SJSA1 (cell line): Measurements from ENCODE around the gene SRSF6. TPM values are rescaled to one million over a fixed set of nuclear protein-coding genes. Genes with fewer than 3 reads are reported as not detected.
"Not testable (repeated sequence)": the region's sequence is repeated elsewhere in the genome, so short reads cannot be mapped to it uniquely, and the experiment has no call there.

ENCODE experiments used
- DNase-seq, 2 experiments: peaks; one replicate each; pipeline ENCODE4 v3.0.0-alpha.2; 2015 to 2020; ENCODE audit warnings: low spot score in 2 of 2, low read depth in 1 of 2
- H3K27ac ChIP-seq: fragments of 250-450 bp; sonication (Bioruptor Pico); 2 replicates; pipeline ENCODE4 v1.5.1; 2020; ENCODE audit warnings: mild to moderate bottlenecking, moderate library complexity
- H3K27me3 ChIP-seq: fragments of 250-450 bp; sonication (Bioruptor Pico); replicated peaks from 2 replicates; pipeline ENCODE4 v1.5.1; 2020; ENCODE audit warnings: mild to moderate bottlenecking, moderate library complexity
- H3K36me3 ChIP-seq: fragments of 250-450 bp; sonication (Bioruptor Pico); 2 replicates; pipeline ENCODE4 v1.5.1; 2020; ENCODE audit warnings: mild to moderate bottlenecking
- H3K4me1 ChIP-seq: fragments of 250-450 bp; sonication (Bioruptor Pico); replicated peaks from 2 replicates; pipeline ENCODE4 v1.6.1; 2021; ENCODE audit warnings: mild to moderate bottlenecking
- H3K4me3 ChIP-seq: fragments of 250-450 bp; sonication (Bioruptor Pico); 2 replicates; pipeline ENCODE4 v1.5.1; 2020; ENCODE audit warnings: mild to moderate bottlenecking
- H3K9me3 ChIP-seq: fragments of 250-450 bp; sonication (Bioruptor Pico); replicated peaks from 2 replicates; pipeline ENCODE4 v1.5.1; 2020; ENCODE audit warnings: mild to moderate bottlenecking
- total RNA-seq: library from RNA; depleted of rRNA; stranded (reverse); fragments of >200 nt; shearing (Covaris generic); gene quantifications from 2 replicates; pipeline ENCODE4 v1.2.3, GENCODE V29; 2014; rRNA removed

Gene SRSF6
- 37.8 and 44.3 TPM in 2 replicates for total RNA-seq

- H3K4me3 ChIP-seq, result peak within 1 kb of the TSS; percentile 88
- 0 out of 2 replicates have a peak, but pooled peaks cover 7% of the 10 kb centered on the region for H3K4me1 ChIP-seq
Measured at GRCh38 chr20:43457640-43458421, at the start of gene SRSF6. SRSF6 (plus strand) TSS chr20:43457896; CDS start chr20:43458034, 138 bp downstream.

DNA sequence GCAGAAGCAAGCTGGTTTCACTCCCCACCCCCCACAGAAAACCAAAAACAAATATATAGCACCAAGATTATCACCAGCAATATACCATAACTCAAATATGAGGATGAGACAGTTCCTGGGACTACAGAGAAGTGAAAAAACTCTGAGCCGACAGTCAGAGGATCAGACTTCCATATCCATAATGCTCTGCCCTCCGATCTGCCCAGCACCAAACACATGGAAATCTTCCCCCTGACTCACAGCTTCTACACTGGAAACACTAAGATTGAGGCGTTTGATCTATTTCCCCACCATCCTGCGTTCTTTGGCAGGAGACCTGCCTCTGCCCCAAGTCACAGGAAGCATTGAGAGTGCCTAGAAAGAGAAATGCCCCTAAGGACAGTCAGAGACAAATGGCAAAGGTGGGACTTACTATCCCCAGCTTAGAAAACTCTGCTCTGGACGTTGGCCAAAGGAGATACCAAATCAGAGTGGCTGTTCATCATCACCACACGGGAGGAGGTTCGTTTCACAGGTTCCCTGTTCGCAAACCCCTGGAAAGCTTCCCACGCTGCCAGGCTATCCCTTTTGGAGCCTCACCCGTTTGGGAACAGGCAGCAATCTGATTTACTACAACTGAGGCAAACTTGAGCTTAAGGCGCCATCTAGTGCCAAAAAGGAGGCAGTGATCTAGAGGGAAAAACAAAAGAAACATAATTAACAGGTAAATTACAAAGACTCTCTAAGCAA lies 48.7 kb upstream of the SRSF6 start:
- Histone ChIP-seq H3K36me3 (no peaks in the 10 kb centered on the region), H3K27me3 (peaks cover 5% of the 10 kb centered on the region; the same call in 1 of the 2 replicates), H3K4me3 (no peak overlapping the region), H3K27ac (no peak overlapping the region), H3K4me1 (no peaks in the 10 kb centered on the region), H3K9me3 (no peaks in the 10 kb centered on the region)
- peak in 1 of 2 experiments; percentile 17 for DNase-seq

More at GRCh38 chr20:43457640-43458421, at the start of gene SRSF6:
- H3K9me3 ChIP-seq, result no peaks in the 10 kb centered on the region
- peak; percentile 94 to 99 for DNase-seq
- H3K27me3 ChIP-seq, result no peaks in the 10 kb centered on the region
- H3K27ac ChIP-seq, result peak within 1 kb of the TSS; percentile 99
- peaks cover 40% of the 10 kb centered on the region for H3K36me3 ChIP-seq

- Histone ChIP-seq H3K9me3 (no peaks in the 10 kb centered on the region), H3K27ac (no peak overlapping the region), H3K4me1 (no peaks in the 10 kb centered on the region), H3K4me3 (no peak overlapping the region), H3K36me3 (no peaks in the 10 kb centered on the region), H3K27me3 (peaks cover 6% of the 10 kb centered on the region; the same call in 1 of the 2 replicates)
- DNase-seq, result no peak
Measured at GRCh38 chr20:43409577-43409913, 48.2 kb upstream of the SRSF6 start.

- H3K27ac ChIP-seq, result no peak overlapping the region
- peaks cover 3% of the 10 kb centered on the region; the same call in 1 of the 2 replicates for H3K9me3 ChIP-seq
- H3K4me1 ChIP-seq, result no peaks in the 10 kb centered on the region
- H3K4me3 ChIP-seq, result no peak overlapping the region
- no peaks in the 10 kb centered on the region for H3K36me3 ChIP-seq
- DNase-seq, result no peak
- H3K27me3 ChIP-seq, result peaks cover 6% of the 10 kb centered on the region; the same call in 1 of the 2 replicates
Measured at GRCh38 chr20:43415661-43416430, 41.9 kb upstream of the SRSF6 start.

DNA sequence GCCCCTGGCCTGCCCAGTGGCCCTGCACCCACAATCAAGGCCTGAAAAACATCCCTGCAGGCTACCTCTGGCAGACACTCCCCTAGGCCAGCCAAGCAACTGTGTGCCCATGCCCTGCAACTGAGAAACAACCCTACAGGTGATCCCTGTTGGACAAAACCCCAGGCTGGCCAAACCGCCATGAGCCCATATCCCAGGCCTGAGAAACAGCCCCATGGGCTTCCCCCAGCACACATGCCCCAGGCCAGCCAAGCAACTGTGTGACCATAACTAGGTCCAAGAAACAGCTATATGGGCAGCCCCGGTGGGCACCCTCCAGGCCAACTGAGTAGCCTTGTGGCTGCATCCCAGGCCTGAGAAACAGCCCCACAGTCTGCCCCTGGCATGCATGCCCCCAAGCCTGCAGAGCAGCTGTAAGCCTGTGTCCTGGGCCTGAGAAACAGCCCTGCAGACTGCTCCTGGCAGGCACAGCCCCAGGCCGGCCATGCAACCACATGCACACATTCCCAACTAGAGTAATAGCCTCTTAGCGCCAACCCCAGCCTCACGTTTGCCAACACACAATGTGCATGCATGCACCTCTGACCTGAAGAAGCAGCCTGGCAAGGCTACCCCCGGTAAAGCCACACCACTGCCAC lies 41.0 kb upstream of the SRSF6 start:
- no peak for DNase-seq
- Histone ChIP-seq H3K4me3 (no peak overlapping the region), H3K4me1 (no peaks in the 10 kb centered on the region), H3K36me3 (no peaks in the 10 kb centered on the region), H3K27me3 (peaks cover 6% of the 10 kb centered on the region; the same call in 1 of the 2 replicates), H3K9me3 (peaks cover 3% of the 10 kb centered on the region; the same call in 1 of the 2 replicates), H3K27ac (no peak overlapping the region)

DNA sequence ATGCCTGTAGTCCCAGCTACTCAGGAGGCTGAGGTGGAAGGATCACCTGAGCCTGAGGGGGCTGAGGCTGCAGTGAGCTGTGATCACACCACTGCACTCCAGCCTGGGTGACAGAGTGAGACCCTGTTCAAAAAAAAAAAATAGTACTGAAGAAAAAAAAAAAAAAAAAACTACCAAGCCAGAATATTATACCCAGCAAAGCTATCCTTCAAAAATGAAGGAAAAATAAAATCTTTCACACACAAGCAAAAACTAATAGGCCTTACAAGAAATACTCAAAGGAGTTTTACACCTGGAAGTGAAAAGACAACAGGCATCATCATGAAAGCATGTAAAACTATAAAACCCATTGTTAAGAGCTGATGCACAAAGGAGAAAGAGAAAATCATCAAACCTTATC lies 37.5 kb upstream of the SRSF6 start:
- H3K36me3 ChIP-seq, result no peaks in the 10 kb centered on the region
- H3K27ac ChIP-seq, result no peak overlapping the region
- no peaks in the 10 kb centered on the region for H3K4me1 ChIP-seq
- DNase-seq, result no peak
- no peaks in the 10 kb centered on the region; the same call in 1 of the 2 replicates for H3K27me3 ChIP-seq
- no peak overlapping the region for H3K4me3 ChIP-seq
- peaks cover 3% of the 10 kb centered on the region; the same call in 1 of the 2 replicates for H3K9me3 ChIP-seq

- not testable (repeated sequence) for H3K9me3 ChIP-seq, H3K27me3 ChIP-seq, DNase-seq, H3K4me1 ChIP-seq, H3K4me3 ChIP-seq, H3K36me3 ChIP-seq, H3K27ac ChIP-seq
Measured at GRCh38 chr20:43420913-43421312, 36.8 kb upstream of the SRSF6 start.

DNA sequence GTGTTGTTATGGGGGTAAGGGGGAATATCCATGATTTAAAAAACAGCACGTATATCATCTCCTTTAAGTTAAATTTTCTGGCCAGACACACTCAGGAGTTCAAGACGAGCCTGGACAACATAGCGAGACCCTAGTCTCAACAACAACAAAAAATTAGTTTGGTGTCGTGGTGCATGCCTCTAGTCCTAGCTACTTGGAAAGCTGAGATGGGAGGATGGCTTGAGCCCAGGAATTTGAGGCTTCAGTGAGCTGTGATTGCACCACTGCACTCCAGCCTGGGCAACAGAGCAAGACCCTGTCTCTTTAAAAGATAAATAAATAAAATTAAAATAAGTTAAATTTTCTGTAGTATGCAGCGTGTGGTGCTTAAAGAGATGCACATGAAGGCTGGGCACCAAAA lies 31.5 kb upstream of the SRSF6 start:
- no peaks in the 10 kb centered on the region for H3K9me3 ChIP-seq
- no peak overlapping the region for H3K4me3 ChIP-seq
- H3K27ac ChIP-seq, result no peak overlapping the region
- DNase-seq, result no peak
- no peaks in the 10 kb centered on the region for H3K36me3 ChIP-seq
- H3K27me3 ChIP-seq, result no peaks in the 10 kb centered on the region; the same call in 1 of the 2 replicates
- no peaks in the 10 kb centered on the region for H3K4me1 ChIP-seq

GRCh38 chr20:43430265-43431133 lies 27.2 kb upstream of the SRSF6 start:
- Histone ChIP-seq H3K27me3 (no peaks in the 10 kb centered on the region), H3K9me3 (0 out of 2 replicates have a peak, but pooled peaks cover 4% of the 10 kb centered on the region), H3K4me3 (no peak overlapping the region), H3K4me1 (no peaks in the 10 kb centered on the region), H3K36me3 (no peaks in the 10 kb centered on the region), H3K27ac (no peak overlapping the region)
- DNase-seq, result peak in 1 of 2 experiments; percentile 10

DNA sequence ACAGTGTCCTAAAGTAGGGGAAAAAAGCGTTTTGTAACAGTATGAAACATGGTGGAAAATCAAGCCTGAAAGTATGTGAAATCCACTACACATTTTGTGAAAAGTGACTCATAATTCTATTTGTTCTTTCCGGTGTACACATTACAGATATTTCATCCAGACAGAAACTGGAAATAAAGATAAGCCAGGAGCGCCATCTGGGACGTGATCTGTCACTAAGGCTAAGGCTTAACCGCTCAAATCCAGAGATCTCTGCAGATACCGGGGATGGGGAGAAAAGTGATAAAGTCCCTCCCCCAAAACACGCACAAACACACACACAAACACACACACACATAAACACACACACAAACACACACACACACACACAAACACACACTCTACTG lies 26.6 kb upstream of the SRSF6 start:
- no peaks in the 10 kb centered on the region for H3K4me1 ChIP-seq
- 0 out of 2 replicates have a peak, but pooled peaks cover 4% of the 10 kb centered on the region for H3K9me3 ChIP-seq
- no peak overlapping the region for H3K27ac ChIP-seq
- DNase-seq, result no peak
- H3K27me3 ChIP-seq, result no peaks in the 10 kb centered on the region
- no peaks in the 10 kb centered on the region for H3K36me3 ChIP-seq
- no peak overlapping the region for H3K4me3 ChIP-seq

GRCh38 chr20:43432498-43432897 lies 25.2 kb upstream of the SRSF6 start:
- no peak for DNase-seq
- 0 out of 2 replicates have a peak, but pooled peaks cover 4% of the 10 kb centered on the region for H3K9me3 ChIP-seq
- H3K27me3 ChIP-seq, result no peaks in the 10 kb centered on the region
- no peak overlapping the region for H3K4me3 ChIP-seq
- H3K27ac ChIP-seq, result no peak overlapping the region
- H3K4me1 ChIP-seq, result no peaks in the 10 kb centered on the region
- no peaks in the 10 kb centered on the region for H3K36me3 ChIP-seq

DNA sequence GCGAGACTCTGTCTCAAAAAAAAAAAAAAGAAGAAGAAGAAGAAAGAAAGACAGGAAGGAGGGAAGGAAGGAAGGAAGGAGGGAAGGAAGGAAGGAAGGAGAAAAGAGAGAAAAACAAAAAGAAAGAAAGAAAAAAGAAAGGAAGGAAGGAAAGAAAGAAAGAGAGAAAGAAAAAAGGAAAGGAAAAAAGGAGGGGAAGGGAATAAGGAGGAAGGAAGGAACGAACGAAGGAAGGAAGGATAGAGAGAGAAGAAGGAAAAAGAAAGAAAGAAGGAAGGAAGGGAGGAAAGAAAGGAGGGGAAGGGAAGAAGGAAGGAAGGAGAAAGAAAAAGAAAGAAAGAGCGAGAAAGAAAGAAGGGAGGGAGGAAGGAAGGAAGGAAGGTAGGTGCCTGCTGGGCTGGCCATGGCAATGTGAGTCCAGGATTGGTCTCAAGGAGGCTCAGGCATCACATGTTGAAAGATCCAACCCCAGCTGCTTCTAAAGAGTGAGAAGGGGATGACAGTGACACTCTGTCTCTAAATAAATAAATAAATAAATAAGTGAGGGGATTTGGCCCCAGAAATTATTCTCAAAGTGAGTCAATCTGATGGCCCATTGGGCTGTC lies 24.3 kb upstream of the SRSF6 start:
- Histone ChIP-seq H3K27me3 (0 out of 2 replicates have a peak, but pooled peaks cover 3% of the 10 kb centered on the region), H3K4me1 (no peaks in the 10 kb centered on the region), H3K36me3 (no peaks in the 10 kb centered on the region), H3K27ac (no peak overlapping the region), H3K9me3 (0 out of 2 replicates have a peak, but pooled peaks cover 4% of the 10 kb centered on the region), H3K4me3 (no peak overlapping the region)
- DNase-seq, result no peak
